PC-9 (cell line): ENCODE measurements around the gene MYO5A. TPM values are rescaled to one million over a fixed set of nuclear protein-coding genes. Genes with fewer than 3 reads are reported as not detected.

Source experiments
- BruUV-seq: library from RNA; stranded (reverse); fragments of 400-500 nt; replicated peaks from 2 replicates; lab custom pipeline; 2021; lab: Mats Ljungman, UMichigan
- CTCF ChIA-PET: fragments of 300-600 bp; sonication (Branson Sonifier 250); formaldehyde crosslinking; loops from one replicate; lab custom pipeline; 2022; ENCODE audit warnings: antibody characterized with exemption; lab: Charles Lee
- POLR2A ChIA-PET: fragments of 300-600 bp; sonication (Branson Sonifier 250); formaldehyde crosslinking; loops from one replicate; lab custom pipeline; 2022; ENCODE audit warnings: antibody characterized with exemption; ENCODE audit not compliant: unreplicated experiment; lab: Charles Lee
- DNase-seq, 2 experiments: peaks; one replicate each; pipeline versions ENCODE4 v3.0.0 to v3.0.0-alpha.2; 2015 to 2022; ENCODE audit warnings: mixed read lengths in 1 of 2
- H2AFZ ChIP-seq: fragments of 200-600 bp; sonication (generic); 2 replicates; pipeline ENCODE4 v1.8.1; 2017; ENCODE audit warnings: antibody characterized with exemption
- H3F3A ChIP-seq: fragments of 200-600 bp; sonication (generic); 2 replicates; pipeline ENCODE4 v1.8.1; 2017; ENCODE audit warnings: antibody characterized with exemption, mild to moderate bottlenecking, low read depth; ENCODE audit not compliant: insufficient read depth
- H3K27ac ChIP-seq: fragments of 200-600 bp; sonication (generic); 2 replicates; pipeline ENCODE4 v1.6.1; 2016; ENCODE audit warnings: mixed run types
- H3K27me3 ChIP-seq: fragments of 200-600 bp; sonication (generic); 2 replicates; pipeline ENCODE4 v1.6.1; 2016; ENCODE audit warnings: low read depth, mixed run types; ENCODE audit not compliant: insufficient read depth
- H3K36me3 ChIP-seq: fragments of 200-600 bp; sonication (generic); 2 replicates; pipeline ENCODE4 v1.6.1; 2016; ENCODE audit warnings: low read depth, mixed run types
- H3K4me1 ChIP-seq: fragments of 200-600 bp; sonication (generic); replicated peaks from 2 replicates; pipeline ENCODE4 v1.6.1; 2016; ENCODE audit warnings: mixed run types; ENCODE audit not compliant: insufficient read depth
- H3K4me2 ChIP-seq: fragments of 200-600 bp; sonication (generic); 2 replicates; pipeline ENCODE4 v1.6.1; 2017; ENCODE audit warnings: mixed run types
- H3K4me3 ChIP-seq: fragments of 200-600 bp; sonication (generic); 2 replicates; pipeline ENCODE4 v1.6.1; 2016; ENCODE audit warnings: mixed run types
- H3K79me2 ChIP-seq: fragments of 200-600 bp; sonication (generic); 2 replicates; pipeline ENCODE4 v1.6.1; 2017; ENCODE audit warnings: low read depth, mixed run types
- H3K9me2 ChIP-seq: fragments of 200-600 bp; sonication (generic); 2 replicates; pipeline ENCODE4 v1.8.1; 2017; ENCODE audit warnings: mild to moderate bottlenecking; ENCODE audit not compliant: insufficient read depth
- H3K9me3 ChIP-seq: fragments of 200-600 bp; sonication (generic); 2 replicates; pipeline ENCODE4 v1.8.1; 2016; ENCODE audit warnings: low read depth; ENCODE audit not compliant: insufficient read depth
- H4K20me1 ChIP-seq: fragments of 200-600 bp; sonication (generic); 2 replicates; pipeline ENCODE4 v1.8.1; 2017; ENCODE audit not compliant: insufficient read depth
- CTCF ChIP-seq: fragments of 200-600 bp; sonication (generic); conservative IDR thresholded peaks from 2 replicates; pipeline ENCODE4 v1.6.1; 2017; ENCODE audit warnings: mixed run types, antibody characterized with exemption, mild to moderate bottlenecking, moderate library complexity
- EZH2 ChIP-seq: fragments of 200-600 bp; sonication (generic); IDR thresholded peaks from 2 replicates; pipeline ENCODE4 v1.8.0; 2017; ENCODE audit warnings: antibody characterized with exemption, low read depth
- intact Hi-C: fragments of 100-400 bp; cut with micrococcal nuclease; formaldehyde crosslinking; loops from one replicate; pipeline ENCODE4 v1.10.0; 2022; ENCODE audit not compliant: unreplicated experiment
- total RNA-seq: library from RNA; stranded (reverse); gene quantifications from 2 replicates; pipeline ENCODE4 v1.2.3, GENCODE V29; 2021

Gene MYO5A
- total RNA-seq, 1 experiment from 2014 or later = 10.7 TPM

DNA sequence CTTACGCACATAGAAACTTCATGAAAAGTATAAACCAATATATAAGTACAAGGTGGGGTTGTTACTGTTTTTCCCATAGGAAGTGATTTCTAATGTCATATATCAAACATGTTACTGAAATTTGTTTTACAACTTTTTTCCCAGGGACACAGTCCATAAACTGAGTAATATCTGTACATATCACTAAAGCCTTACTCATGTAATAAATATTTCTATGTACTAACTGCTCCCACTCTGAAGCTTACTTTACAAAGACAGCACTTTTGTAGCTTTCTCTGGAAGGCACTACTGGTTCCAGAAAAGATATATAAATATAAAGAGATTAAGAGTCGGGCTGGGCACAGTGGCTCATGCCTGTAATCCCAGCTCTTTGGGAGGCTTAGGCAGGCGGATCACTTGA, 91.7 kb downstream of the MYO5A start:
- Histone ChIP-seq H3K79me2 (no peaks in the 10 kb centered on the region), H3K27me3 (no peaks in the 10 kb centered on the region), H3K4me2 (no peak overlapping the region), H3K9me2 (no peaks in the 10 kb centered on the region), H2AFZ (no peak overlapping the region), H4K20me1 (no peaks in the 10 kb centered on the region), H3F3A (no peaks in the 10 kb centered on the region), H3K27ac (no peak overlapping the region), H3K36me3 (no peaks in the 10 kb centered on the region), H3K4me3 (no peak overlapping the region), H3K9me3 (no peaks in the 10 kb centered on the region), H3K4me1 (no peaks in the 10 kb centered on the region)
- intact Hi-C loops = no loop called here
- TF ChIP-seq CTCF = no peak
- no peak for TF ChIP-seq EZH2
- BruUV-seq = no TSS peak
- ChIA-PET CTCF (no interaction called here), POLR2A (no interaction called here)
- no peak for DNase-seq

- CTCF ChIA-PET = no interaction called here
- no peak for TF ChIP-seq EZH2
- TF ChIP-seq CTCF = no peak
- H3K4me2 ChIP-seq = no peak overlapping the region
- H3K27ac ChIP-seq = no peak overlapping the region
- no peaks in the 10 kb centered on the region for H3K27me3 ChIP-seq
- H4K20me1 ChIP-seq = no peaks in the 10 kb centered on the region
- intact Hi-C loops = no loop called here
- H3K79me2 ChIP-seq = no peaks in the 10 kb centered on the region
- H3K4me3 ChIP-seq = no peak overlapping the region
- POLR2A ChIA-PET = no interaction called here
- DNase-seq = no peak
- H3K4me1 ChIP-seq = no peaks in the 10 kb centered on the region
- no peaks in the 10 kb centered on the region for H3F3A ChIP-seq
- no TSS peak for BruUV-seq
- H3K9me2 ChIP-seq = no peaks in the 10 kb centered on the region
- no peak overlapping the region for H2AFZ ChIP-seq
- H3K9me3 ChIP-seq = no peaks in the 10 kb centered on the region
- no peaks in the 10 kb centered on the region for H3K36me3 ChIP-seq
Measured at GRCh38 chr15:52434885-52435284, 93.8 kb downstream of the MYO5A start.

DNA sequence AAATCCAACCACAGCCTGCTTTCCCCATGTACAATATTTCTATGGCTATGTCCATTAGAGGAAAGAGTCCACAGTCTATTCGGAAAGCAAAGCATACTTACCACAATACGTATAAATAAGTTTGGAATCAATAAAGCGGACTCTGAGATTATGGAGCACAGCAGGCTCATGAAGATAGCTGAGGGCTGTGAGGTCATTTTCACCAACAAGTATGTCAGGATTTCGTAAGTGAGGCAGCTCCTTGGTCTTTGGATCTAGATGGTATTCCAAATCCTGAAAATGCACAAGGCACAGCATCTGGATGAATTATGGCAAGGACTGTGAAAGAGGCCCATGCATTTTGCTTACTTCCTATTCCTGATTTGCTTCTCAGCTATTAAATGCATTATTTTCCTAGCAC, 100.4 kb downstream of the MYO5A start:
- intact Hi-C loops = no loop called here
- no peaks in the 10 kb centered on the region for H3K27me3 ChIP-seq
- H3K36me3 ChIP-seq = no peaks in the 10 kb centered on the region
- H3K79me2 ChIP-seq = no peaks in the 10 kb centered on the region
- CTCF ChIA-PET = no interaction called here
- H3K4me2 ChIP-seq = no peak overlapping the region
- no peaks in the 10 kb centered on the region for H3K4me1 ChIP-seq
- H3F3A ChIP-seq = no peaks in the 10 kb centered on the region
- H3K4me3 ChIP-seq = no peak overlapping the region
- POLR2A ChIA-PET = no interaction called here
- DNase-seq = no peak
- no peak overlapping the region for H3K27ac ChIP-seq
- no peaks in the 10 kb centered on the region for H4K20me1 ChIP-seq
- no peaks in the 10 kb centered on the region for H3K9me3 ChIP-seq
- no peaks in the 10 kb centered on the region for H3K9me2 ChIP-seq
- H2AFZ ChIP-seq = no peak overlapping the region
- TF ChIP-seq EZH2 (no peak), CTCF (no peak)
- no TSS peak for BruUV-seq
